Activated T-cell treated with anti-CD3 and anti-CD28 coated beads, Interleukin-2, amount 50 U/mL, for 72 hours (primary cell): ENCODE results near the gene NAPSA. TPM values are rescaled to one million over a fixed set of nuclear protein-coding genes. Genes with fewer than 3 reads are reported as not detected.
A peak's percentile ranks its signal among the peaks of the same experiment; 100 is the strongest.
"Not testable (repeated sequence)": the region's sequence is repeated elsewhere in the genome, so short reads cannot be mapped to it uniquely, and the experiment has no call there.

Source experiments
- ATAC-seq, 2 donors: fragments of 150-1000 bp; cut with Tn5 transposase; replicated peaks in 1 of 2; 2 replicates each; pipeline ENCODE4 v1.10.0; 2021; ENCODE audit warnings: moderate library complexity in 2 of 2, mild to moderate bottlenecking in 1 of 2
- DNase-seq, 2 donors: peaks; one replicate each; pipeline ENCODE4 v3.0.0; 2021 to 2022; ENCODE audit warnings: mixed read lengths in 1 of 2
- H3K27ac Mint-ChIP-seq: one replicate; pipeline ENCODE4 v1.8.0; 2022; ENCODE audit warnings: mild to moderate bottlenecking, moderate library complexity, mixed read lengths
- H3K27me3 Mint-ChIP-seq: one replicate; pipeline ENCODE4 v1.8.0; 2022; ENCODE audit warnings: low read depth, mixed read lengths
- H3K36me3 Mint-ChIP-seq, 2 donors: one replicate each; pipeline ENCODE4 v1.8.0; 2022; ENCODE audit warnings: mixed read lengths in 2 of 2, mild to moderate bottlenecking in 1 of 2; ENCODE audit not compliant: insufficient read depth in 2 of 2
- H3K4me1 Mint-ChIP-seq: one replicate; pipeline ENCODE4 v1.8.0; 2022; ENCODE audit warnings: low read depth, mixed read lengths
- H3K4me3 Mint-ChIP-seq, 2 donors: one replicate each; pipeline ENCODE4 v1.8.0; 2022; ENCODE audit warnings: mild to moderate bottlenecking in 2 of 2, mixed read lengths in 2 of 2, moderate library complexity in 2 of 2
- H3K9me3 Mint-ChIP-seq, 2 donors: one replicate each; pipeline ENCODE4 v1.8.0; 2022; ENCODE audit warnings: mixed read lengths in 2 of 2
- total RNA-seq, 2 donors: library from RNA; stranded (reverse); gene quantifications; one replicate each; pipeline ENCODE4 v1.2.3, GENCODE V29; 2022

Gene NAPSA
- total RNA-seq, 2 donors from 2014 or later, result 43.2 to 53.3 TPM

- Mint-ChIP-seq H3K27ac (peak overlapping the region; percentile 93), H3K4me3 (peak overlapping the region; percentile 80 to 90), H3K4me1 (peaks cover 88% of the 10 kb centered on the region), H3K9me3 (peaks cover 4 to 6% of the 10 kb centered on the region in 2 donors), H3K36me3 (peaks cover 25 to 26% of the 10 kb centered on the region in 2 donors), H3K27me3 (no peaks in the 10 kb centered on the region)
- no peak for ATAC-seq
- DNase-seq, result peak in 1 of 2 donors; percentile 45
Observed at GRCh38 chr19:50362030-50362412, 3.4 kb downstream of the NAPSA start.

GRCh38 chr19:50361290-50362029, 4.0 kb downstream of the NAPSA start:
- H3K27ac Mint-ChIP-seq, result peak overlapping the region; percentile 93
- DNase-seq (peak in 1 of 2 donors; percentile 53), ATAC-seq (no peak)
- H3K36me3 Mint-ChIP-seq, result peaks cover 25 to 26% of the 10 kb centered on the region in 2 donors
- H3K9me3 Mint-ChIP-seq, result peaks cover 4 to 6% of the 10 kb centered on the region in 2 donors
- H3K27me3 Mint-ChIP-seq, result no peaks in the 10 kb centered on the region
- peaks cover 91% of the 10 kb centered on the region for H3K4me1 Mint-ChIP-seq
- peak overlapping the region; percentile 80 to 90 for H3K4me3 Mint-ChIP-seq

DNA sequence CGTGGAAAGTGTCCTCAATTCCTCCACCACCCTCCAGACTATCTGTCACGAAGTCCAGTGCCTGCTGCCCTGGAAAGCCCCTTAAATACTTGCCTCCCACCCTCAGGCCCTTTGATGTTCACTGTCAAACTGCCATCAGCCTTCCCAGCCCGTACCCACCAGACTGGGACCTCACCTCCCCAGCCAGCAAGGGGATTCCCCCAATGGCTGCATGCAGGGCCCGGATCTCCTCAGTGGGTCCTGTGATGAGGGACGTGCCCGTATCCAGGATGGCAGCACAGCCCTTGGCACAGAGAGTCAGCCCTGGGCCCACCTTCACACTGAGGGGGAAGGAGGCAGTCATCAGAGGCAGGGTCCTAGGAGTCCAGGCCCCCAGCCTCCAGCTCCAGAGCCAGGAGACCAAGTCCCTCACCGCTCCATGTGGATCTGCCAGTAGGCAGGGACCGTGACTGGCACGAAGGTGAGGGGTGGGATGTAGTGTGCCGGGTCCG, 6.1 kb downstream of the NAPSA start:
- ATAC-seq (no peak), DNase-seq (no peak)
- peaks cover 24% of the 10 kb centered on the region in 2 donors for H3K36me3 Mint-ChIP-seq
- H3K27me3 Mint-ChIP-seq, result no peaks in the 10 kb centered on the region
- H3K4me1 Mint-ChIP-seq, result peaks cover 73% of the 10 kb centered on the region
- H3K9me3 Mint-ChIP-seq, result peaks cover 4 to 6% of the 10 kb centered on the region in 2 donors
- peak overlapping the region; percentile 80 to 91 for H3K4me3 Mint-ChIP-seq
- peak overlapping the region; percentile 86 for H3K27ac Mint-ChIP-seq

GRCh38 chr19:50358483-50359327, 6.7 kb downstream of the NAPSA start:
- ATAC-seq (peak; percentile 11 to 36), DNase-seq (peak; percentile 83 to 84)
- Mint-ChIP-seq H3K27me3 (no peaks in the 10 kb centered on the region), H3K36me3 (peaks cover 22 to 24% of the 10 kb centered on the region in 2 donors), H3K9me3 (peaks cover 4 to 6% of the 10 kb centered on the region in 2 donors), H3K4me1 (peaks cover 66% of the 10 kb centered on the region), H3K4me3 (peak overlapping the region; percentile 80 to 91), H3K27ac (peak overlapping the region; percentile 86)

- H3K27ac Mint-ChIP-seq, result peak overlapping the region; percentile 91
- H3K9me3 Mint-ChIP-seq, result peaks cover 4 to 6% of the 10 kb centered on the region in 2 donors
- H3K4me1 Mint-ChIP-seq, result peaks cover 53% of the 10 kb centered on the region
- DNase-seq (peak; percentile 88 to 90), ATAC-seq (peak; percentile 72 to 77)
- no peaks in the 10 kb centered on the region for H3K27me3 Mint-ChIP-seq
- peaks cover 20 to 24% of the 10 kb centered on the region in 2 donors for H3K36me3 Mint-ChIP-seq
- H3K4me3 Mint-ChIP-seq, result peak overlapping the region; percentile 80 to 91
Observed at GRCh38 chr19:50357178-50358100, 8.0 kb downstream of the NAPSA start.

DNA sequence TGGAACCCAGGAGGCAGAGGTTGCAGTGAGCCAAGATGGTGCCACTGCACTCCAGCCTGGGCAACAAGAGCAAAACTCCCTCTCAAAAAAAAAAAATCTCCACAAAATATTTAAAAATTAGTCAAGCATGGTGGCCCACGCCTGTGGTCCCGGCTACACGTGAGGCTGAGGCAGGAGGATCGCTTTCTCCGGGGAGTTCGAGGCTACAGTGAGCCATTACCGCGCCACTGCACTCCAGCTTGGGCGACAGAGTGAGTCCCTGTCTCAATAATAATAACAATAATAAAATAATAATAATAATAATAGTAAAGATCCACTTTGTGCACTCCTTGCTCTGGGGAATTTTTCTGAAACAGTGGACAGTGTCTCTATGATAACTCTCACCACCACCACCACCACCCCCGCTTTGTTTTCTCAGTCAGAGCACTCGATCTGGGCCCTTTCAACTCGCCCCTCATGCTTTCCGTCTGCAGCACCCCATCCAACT, 8.7 kb downstream of the NAPSA start:
- no peak for DNase-seq
- Mint-ChIP-seq H3K27ac (peak overlapping the region; percentile 91), H3K27me3 (no peaks in the 10 kb centered on the region), H3K9me3 (peaks cover 4% of the 10 kb centered on the region in 2 donors), H3K4me3 (peak overlapping the region; percentile 80 to 91), H3K4me1 (peaks cover 46% of the 10 kb centered on the region), H3K36me3 (peaks cover 16 to 23% of the 10 kb centered on the region in 2 donors)
- no peak for ATAC-seq

- not testable (repeated sequence) for H3K4me3 Mint-ChIP-seq, ATAC-seq, H3K27me3 Mint-ChIP-seq, H3K9me3 Mint-ChIP-seq, H3K36me3 Mint-ChIP-seq, H3K27ac Mint-ChIP-seq, DNase-seq
- H3K4me1 Mint-ChIP-seq, result peaks cover 26% of the 10 kb centered on the region
Observed at GRCh38 chr19:50353487-50353880, 12.0 kb downstream of the NAPSA start.

DNA sequence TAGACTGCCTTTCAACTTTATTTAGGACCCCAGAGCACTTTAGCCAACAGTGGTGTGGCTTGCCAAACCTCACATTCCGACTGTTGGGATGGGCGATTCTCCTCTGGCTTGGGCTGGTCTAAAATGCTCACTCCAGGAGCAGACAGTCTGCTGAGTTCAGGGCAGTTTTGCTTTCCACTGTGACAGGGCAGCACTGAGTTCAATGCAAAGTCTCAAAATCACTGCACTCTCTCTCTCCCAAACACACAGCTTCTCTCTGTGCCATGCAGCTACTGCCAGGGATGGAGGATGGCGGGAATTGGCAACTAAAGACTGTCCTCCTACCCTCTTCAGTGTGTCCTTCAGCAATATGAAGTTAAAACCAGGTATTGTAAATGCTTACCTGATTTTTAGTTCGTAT, 13.2 kb downstream of the NAPSA start:
- Mint-ChIP-seq H3K4me3 (no peak overlapping the region), H3K36me3 (no peaks in the 10 kb centered on the region), H3K27ac (no peak overlapping the region), H3K4me1 (peaks cover 30% of the 10 kb centered on the region), H3K27me3 (no peaks in the 10 kb centered on the region), H3K9me3 (no peaks in the 10 kb centered on the region)
- no peak for ATAC-seq
- no peak for DNase-seq

DNA sequence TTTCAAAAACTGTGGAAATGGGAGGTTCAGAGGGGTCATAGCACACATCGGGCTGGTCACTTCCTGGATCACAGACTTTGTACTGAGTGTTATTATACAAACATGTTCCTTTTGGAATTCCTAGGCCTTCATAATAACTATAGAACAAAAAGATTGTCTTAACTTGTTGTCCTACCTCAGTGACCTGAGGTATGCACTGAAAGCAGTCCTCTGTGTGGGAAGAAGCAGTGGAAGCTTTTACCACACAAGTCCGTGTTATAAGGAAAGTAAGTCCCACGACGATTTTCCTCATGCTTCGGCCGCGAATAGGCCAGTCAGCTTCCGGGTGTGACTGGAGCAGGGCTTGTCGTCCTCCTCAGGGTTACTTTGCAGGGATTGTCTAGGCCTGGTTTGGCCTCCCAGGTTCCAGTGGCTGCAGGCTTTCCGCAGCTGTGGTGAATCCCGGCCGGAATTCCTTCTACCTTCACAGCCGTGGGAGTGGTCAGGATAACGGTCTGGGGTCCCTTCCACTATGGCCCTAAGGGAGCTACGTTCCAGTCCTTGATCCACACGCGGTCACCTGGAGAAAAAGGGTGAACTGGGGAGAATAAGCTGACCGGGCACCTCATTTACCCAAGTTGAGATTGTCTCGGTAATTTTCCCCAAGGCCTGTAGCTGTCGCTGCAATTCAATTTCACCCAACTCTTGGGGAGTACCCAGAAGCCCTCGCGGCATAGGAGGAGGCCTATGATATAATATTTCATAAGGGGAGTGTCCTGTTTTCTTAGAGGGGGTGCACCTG, 16.0 kb downstream of the NAPSA start:
- H3K9me3 Mint-ChIP-seq, result no peaks in the 10 kb centered on the region
- no peaks in the 10 kb centered on the region for H3K27me3 Mint-ChIP-seq
- peak overlapping the region; percentile 31 for H3K27ac Mint-ChIP-seq
- peaks cover 5 to 9% of the 10 kb centered on the region in 2 donors for H3K36me3 Mint-ChIP-seq
- no peak for DNase-seq
- H3K4me3 Mint-ChIP-seq, result peak overlapping the region in 1 of 2 donors; percentile 12
- peaks cover 52% of the 10 kb centered on the region for H3K4me1 Mint-ChIP-seq
- no peak for ATAC-seq

DNA sequence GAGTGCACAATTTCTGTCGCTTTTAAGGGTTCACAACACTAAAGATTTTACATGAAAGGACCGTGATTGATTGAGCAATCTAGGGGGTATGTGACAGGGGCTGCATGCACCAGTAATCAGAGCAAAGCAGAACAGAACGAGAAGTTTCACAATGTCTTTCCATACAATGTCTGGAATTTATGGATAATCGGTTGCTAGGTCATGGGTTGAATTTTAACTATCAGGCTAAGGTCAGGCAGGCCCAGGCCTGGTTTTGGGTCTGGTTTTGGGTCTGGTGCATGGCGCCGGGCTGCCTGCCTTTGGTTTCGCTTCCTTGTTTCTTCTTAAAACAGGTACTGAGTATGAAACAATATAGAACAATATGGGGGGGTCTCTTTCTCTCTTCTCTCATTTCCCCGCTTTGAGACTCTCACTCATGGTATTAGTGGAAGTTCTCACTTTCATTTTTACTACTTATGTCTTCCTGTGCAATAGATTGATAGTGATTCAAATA, 18.3 kb downstream of the NAPSA start:
- not testable (repeated sequence) for H3K27me3 Mint-ChIP-seq, H3K9me3 Mint-ChIP-seq
- H3K4me3 Mint-ChIP-seq, result peak overlapping the region; percentile 70 to 80
- H3K27ac Mint-ChIP-seq, result peak overlapping the region; percentile 74
- peaks cover 61% of the 10 kb centered on the region for H3K4me1 Mint-ChIP-seq
- H3K36me3 Mint-ChIP-seq, result peaks cover 7 to 17% of the 10 kb centered on the region in 2 donors
- DNase-seq, result peak in 1 of 2 donors; percentile 57
- peak; percentile 88 for ATAC-seq

GRCh38 chr19:50344661-50345318, 20.6 kb downstream of the NAPSA start:
- Mint-ChIP-seq H3K9me3 (peaks cover 0 to 2% of the 10 kb centered on the region in 2 donors), H3K36me3 (peaks cover 7 to 17% of the 10 kb centered on the region in 2 donors), H3K27ac (no peak overlapping the region), H3K27me3 (no peaks in the 10 kb centered on the region), H3K4me1 (peaks cover 61% of the 10 kb centered on the region), H3K4me3 (peak overlapping the region; percentile 23 to 63)
- DNase-seq (no peak), ATAC-seq (peak in 1 of 2 donors; percentile 20)
